Measurements from ENCODE around the gene ADAMTS18.
"Not testable (repeated sequence)": the region's sequence is repeated elsewhere in the genome, so short reads cannot be mapped to it uniquely, and the experiment has no call there.

ADAMTS18 gene

DNA sequence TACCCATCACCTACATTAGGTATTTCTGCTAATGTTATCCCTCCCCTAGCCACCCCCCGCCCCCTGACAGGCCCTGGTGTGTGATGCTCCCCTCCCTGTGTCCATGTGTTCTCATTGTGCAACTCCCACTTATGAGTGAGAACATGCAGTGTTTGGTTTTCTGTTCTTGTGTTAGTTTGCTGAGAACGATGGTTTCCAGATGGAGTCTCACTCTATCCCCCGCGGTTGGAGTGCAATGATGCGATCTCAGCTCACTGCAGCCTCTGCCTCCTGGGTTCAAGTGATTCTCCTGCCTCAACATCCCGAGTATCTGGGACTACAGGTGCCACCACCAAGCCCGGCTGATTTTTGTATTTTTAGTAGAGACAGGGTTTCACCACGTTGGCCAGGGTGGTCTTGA is 155.5 kb downstream of the ADAMTS18 start:
- not testable (repeated sequence) for DNase-seq (ENCODE audit: low read depth)

GRCh38 chr16:77277571-77277970 is 157.3 kb downstream of the ADAMTS18 start:
- no peak for DNase-seq (ENCODE audit: low read depth)

DNA sequence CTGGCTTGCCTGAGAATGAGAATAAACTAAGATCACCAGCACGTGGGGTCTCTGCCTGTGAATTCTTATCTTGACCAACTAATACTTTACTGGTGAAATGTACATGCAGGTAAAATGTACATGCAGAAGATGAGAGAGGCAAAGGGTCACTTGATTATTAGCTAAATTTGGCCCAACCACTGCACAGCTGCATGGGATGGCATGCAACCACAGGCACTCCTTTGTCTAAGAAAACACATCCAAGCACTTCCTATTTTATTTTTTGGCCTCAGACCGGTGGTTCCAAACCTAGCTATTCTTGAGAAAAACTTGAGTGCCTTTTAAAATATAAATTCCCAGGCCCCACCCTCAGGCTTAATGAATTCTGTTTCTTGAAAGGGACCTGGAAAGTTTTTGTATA is 157.7 kb downstream of the ADAMTS18 start:
- DNase-seq (ENCODE audit: low read depth) = no peak

DNA sequence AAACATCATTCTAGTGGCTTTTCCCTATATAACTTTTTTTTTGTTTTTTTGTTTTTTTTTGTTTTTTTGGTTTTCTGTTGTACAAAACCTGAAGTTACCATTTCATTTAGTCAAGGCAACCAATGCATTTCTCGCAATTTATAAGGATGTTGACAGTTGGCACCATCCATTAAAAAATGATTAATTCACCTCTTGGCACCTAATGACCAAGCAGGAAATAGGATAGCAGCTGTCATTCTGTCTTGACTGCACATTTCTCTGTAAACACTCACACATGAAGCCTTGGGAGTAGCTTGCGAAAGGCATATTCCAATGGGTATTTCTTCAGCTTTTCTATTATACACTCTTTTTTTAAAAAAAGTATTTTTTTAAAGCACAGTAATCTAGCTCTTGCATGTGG is 158.2 kb downstream of the ADAMTS18 start:
- DNase-seq (ENCODE audit: low read depth) = no peak

- DNase-seq (ENCODE audit: low read depth) = not testable (repeated sequence)
Observed at GRCh38 chr16:77275303-77275702, 159.5 kb downstream of the ADAMTS18 start.

- DNase-seq (ENCODE audit: low read depth) = no peak
Observed at GRCh38 chr16:77273815-77274214, 161.0 kb downstream of the ADAMTS18 start.

DNA sequence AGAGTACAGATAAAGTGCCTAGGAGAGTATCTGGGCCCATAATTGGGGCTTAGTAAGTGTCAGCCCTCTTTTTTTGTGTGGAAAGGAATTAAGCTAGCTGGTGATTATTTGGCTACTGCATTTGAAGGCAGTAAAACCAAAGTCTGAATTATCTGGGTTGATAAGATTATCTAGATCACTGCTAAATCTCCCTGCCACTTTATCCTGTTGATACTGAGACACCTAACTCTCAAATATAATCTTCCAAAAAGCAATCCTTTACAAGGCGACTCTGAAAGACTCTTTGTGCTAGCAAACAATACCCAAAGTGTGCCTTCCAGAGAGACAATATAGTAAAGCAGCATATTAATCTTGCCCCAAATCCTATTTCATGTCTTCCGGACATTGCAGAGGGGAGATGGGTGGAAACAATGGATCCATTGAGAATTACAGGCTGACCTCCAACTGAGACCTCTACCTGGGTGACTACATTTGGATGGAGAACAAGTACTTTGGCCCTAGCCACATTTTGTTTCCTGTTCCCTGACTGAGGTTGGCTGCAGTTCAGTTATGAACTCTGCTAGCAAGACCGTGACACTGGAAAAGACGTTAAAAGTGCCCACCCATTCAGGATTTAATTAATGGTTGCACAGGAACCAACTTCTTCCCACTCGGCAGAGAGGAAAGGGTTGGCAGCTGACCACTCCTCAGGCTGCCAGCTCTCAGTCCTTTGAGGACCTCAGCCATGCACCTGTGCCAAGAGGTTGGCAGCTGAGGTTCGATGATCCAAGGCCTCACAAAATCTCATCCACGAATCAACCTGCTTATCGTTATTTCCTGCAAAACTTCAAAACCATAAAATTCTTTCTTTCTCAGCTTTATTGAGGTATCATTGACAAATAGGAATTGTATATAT is 163.1 kb downstream of the ADAMTS18 start:
- DNase-seq (ENCODE audit: low read depth) = no peak

DNA sequence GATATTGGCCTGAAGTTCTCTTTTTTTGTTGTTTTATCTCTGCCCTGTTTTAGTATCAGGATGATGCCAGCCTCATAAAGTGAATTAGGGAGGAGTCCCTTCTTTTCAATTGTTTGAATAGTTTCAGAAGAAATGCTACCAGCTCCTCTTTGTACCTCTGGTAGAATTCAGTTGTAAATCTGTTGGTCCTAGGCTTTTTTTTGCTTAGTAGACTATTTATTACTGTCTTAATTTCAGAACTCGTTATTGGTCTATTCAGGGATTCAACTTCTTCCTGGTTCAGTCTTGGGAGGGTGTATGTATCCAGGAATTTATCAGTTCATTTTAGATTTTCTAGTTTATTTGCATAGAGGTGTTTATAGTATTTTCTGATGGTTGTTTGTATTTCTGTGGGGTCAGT is 168.6 kb downstream of the ADAMTS18 start:
- DNase-seq (ENCODE audit: low read depth) = not testable (repeated sequence)

GRCh38 chr16:77262971-77263370 is 171.9 kb downstream of the ADAMTS18 start:
- no peak for DNase-seq (ENCODE audit: low read depth)

DNA sequence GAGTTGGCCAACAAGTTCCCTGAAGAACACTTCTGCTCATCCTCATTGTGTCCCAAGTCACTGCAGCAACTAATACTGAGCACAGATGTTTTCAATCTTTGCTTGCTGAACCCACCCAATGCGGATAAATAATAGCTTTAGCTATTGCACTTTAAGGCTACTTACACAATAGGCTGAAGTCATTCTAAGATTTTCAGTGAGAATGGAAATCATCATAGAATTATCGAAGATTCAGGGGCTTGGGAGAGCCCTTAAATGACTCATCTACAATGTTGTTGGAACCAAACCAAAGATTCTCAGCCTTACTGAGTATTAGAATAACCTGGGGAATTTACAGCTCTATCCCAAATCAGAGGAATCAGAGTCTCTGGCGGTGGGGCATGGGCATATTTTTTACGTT is 184.4 kb downstream of the ADAMTS18 start:
- DNase-seq (ENCODE audit: low read depth) = no peak

DNA sequence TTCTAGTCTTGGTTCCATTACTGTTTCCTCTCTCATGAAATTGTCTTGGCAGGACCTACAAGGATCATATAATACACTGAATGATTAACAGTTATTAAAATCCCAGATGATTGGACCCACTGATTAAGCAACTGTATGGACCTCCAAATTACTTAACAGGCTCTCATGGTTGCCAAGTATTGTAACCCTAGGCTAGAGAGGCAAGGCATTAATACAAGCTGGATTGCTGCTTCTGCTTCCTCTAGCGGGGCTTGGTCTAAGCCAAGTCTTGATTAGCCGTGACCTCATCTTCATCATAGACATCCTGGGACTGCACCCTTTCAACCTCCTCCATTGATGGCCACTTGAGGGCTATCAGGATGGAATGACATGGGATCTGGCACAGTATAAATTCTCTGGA is 188.7 kb downstream of the ADAMTS18 start:
- no peak for DNase-seq (ENCODE audit: low read depth)

DNA sequence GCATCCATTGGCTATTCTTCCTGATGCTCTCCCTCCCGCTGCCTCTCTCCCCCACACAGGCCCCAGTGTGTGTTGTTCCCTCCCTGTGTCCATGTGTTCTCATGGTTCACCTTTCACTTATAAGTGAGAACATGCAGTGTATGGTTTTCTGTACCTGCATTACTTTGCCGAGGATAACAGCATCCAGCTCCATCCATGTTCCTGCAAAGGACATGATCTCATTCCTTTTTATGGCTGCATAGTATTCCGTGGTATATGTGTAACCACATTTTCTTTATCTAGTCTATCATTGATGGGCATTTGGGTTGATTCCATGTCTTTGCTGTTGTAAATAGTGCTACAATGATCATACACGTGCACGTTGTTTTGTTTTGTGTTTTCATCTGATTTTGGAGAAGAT is 192.4 kb downstream of the ADAMTS18 start:
- not testable (repeated sequence) for DNase-seq (ENCODE audit: low read depth)

DNA sequence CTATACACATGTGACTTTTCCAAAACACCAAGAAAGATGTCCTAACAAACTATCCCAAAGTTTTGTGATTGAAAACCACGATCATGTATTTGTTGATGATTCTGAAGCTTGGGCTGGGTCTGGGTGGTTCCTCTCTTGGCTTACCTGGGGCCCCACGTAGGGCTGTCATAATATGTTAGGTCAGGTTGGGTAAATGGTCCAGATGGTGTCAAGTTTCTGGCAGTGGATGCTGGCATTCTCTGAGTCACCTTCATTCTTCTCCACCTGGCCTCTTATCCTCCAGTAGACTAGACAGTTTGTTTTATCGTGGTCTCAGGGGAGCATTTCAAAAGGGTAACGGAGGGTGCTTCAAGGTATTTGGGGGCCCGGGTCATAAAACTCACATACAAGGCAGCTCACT is 196.2 kb downstream of the ADAMTS18 start:
- DNase-seq (ENCODE audit: low read depth) = no peak

- peak; percentile 82 for DNase-seq (ENCODE audit: low read depth)
Observed at GRCh38 chr16:77236063-77236511, 198.7 kb downstream of the ADAMTS18 start.

DNA sequence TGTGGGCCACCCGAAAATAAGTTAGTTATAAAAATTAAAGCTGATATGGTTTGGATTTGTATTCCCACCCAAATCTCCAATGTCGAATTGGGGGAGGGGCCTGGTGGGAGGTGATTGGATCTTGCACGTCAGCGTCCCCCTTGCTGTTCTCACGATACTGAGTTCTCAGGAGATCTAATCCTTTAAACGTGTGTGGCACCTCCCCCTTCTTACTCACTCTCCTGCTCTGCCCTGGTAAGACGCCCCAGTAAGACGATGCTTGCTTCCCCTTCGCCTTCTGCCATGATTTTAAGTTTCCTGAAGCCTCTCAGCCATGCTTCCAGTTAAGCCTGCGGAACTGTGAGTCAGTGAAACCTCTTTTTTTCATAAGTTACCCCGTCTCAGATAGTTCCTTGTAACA is 200.2 kb downstream of the ADAMTS18 start:
- DNase-seq (ENCODE audit: low read depth) = no peak

DNA sequence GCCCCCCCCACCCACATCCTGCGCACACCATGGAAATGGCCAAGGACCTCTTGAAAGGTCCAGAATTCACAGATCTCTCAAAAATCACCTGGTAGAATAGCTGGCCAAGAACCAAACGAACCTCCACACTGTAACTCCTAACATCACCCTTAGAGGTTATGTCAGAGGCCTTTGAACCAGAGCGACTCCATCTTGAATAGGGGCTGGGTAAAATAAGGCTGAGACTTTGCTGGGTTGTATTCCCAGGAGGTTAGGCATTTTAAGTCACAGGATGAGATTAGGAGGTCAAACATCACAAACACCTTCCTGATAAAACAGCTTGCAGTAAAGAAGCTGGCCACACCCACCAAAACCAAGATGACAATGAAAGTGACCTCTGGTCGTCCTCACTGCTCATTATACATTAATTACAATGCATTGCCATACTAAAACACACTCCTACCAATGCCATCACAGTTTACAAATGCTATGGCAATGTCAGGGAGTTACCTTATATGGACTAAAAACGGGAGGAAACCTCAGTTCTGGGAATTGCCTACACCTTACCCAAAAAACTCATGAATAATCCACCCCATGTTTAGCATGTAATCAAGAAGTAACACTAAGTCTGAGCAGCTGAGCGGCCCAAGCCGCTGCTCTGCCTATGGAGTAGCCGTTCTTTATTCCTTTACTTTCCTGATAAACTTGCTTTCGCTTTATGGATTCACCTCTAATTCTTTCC is 200.9 kb downstream of the ADAMTS18 start:
- no peak for DNase-seq (ENCODE audit: low read depth)

All from stimulated activated CD8-positive, alpha-beta memory T cell treated with anti-CD3 and anti-CD28 coated beads, Interleukin-15, amount 100 ng/mL, for 24 hours (primary cell).